B cell (primary cell): ENCODE results near the gene FRK. TPM values are rescaled to one million over a fixed set of nuclear protein-coding genes. Genes with fewer than 3 reads are reported as not detected.

Experiments used
- ATAC-seq: fragments of 200-7000 bp; cut with Tn5 transposase; one replicate; pipeline ENCODE4 v1.10.0; 2021; ENCODE audit warnings: low read depth, mild to moderate bottlenecking, moderate number of reproducible peaks, moderate library complexity
- CTCF ChIA-PET: fragments of 350-600 bp; sonication (Branson Sonifier 250); formaldehyde crosslinking; loops from one replicate; lab custom pipeline; 2021; ENCODE audit warnings: antibody characterized with exemption, inconsistent platforms; lab: Charles Lee
- POLR2A ChIA-PET: fragments of 350-600 bp; sonication (Branson Sonifier 250); formaldehyde crosslinking; loops from one replicate; lab custom pipeline; 2021; ENCODE audit warnings: antibody characterized with exemption; lab: Charles Lee
- DNase-seq: peaks from one replicate; pipeline ENCODE4 v3.0.0; 2013
- H2AFZ ChIP-seq: 2 replicates; pipeline ENCODE4 v1.6.1; 2012; ENCODE audit warnings: mild to moderate bottlenecking, low read depth, low read length; ENCODE audit not compliant: insufficient read depth, poor library complexity, severe bottlenecking
- H3K27ac ChIP-seq, 2 donors: 1 replicate in 1 of 2; 2 replicates in 1 of 2; pipeline ENCODE4 v1.5.1; 2012 to 2013; ENCODE audit warnings: low read length in 2 of 2, mild to moderate bottlenecking in 2 of 2, moderate library complexity in 1 of 2
- H3K27me3 ChIP-seq, 4 experiments: fragments of 200-600 bp in 1 of 4; sonication (generic) in 1 of 4; replicated peaks in 1 of 4; 1 replicate in 2 of 4; 2 replicates in 2 of 4; pipeline versions ENCODE4 v1.6.1 to v1.7.0; 2013 to 2016; ENCODE audit warnings: low read length in 3 of 4, mild to moderate bottlenecking in 2 of 4, mixed read lengths in 1 of 4, moderate library complexity in 1 of 4; ENCODE audit not compliant: insufficient read depth in 4 of 4, control insufficient read depth in 3 of 4; ENCODE audit errors: control extremely low read depth in 1 of 4
- H3K36me3 ChIP-seq, 2 experiments: replicated peaks in 1 of 2; 1 replicate in 1 of 2; 2 replicates in 1 of 2; pipeline versions ENCODE4 v1.6.1 to v1.7.1; 2013; ENCODE audit warnings: low read length in 1 of 2; ENCODE audit not compliant: insufficient read depth in 2 of 2, control insufficient read depth in 1 of 2; ENCODE audit errors: control extremely low read depth in 1 of 2, extremely low read depth in 1 of 2
- H3K4me1 ChIP-seq, 2 donors: fragments of 200-600 bp in 1 of 2; sonication (generic) in 1 of 2; 1 replicate in 1 of 2; 2 replicates in 1 of 2; pipeline versions ENCODE4 v1.5.1 to v1.6.1; 2013 to 2017; ENCODE audit warnings: low read length in 2 of 2; ENCODE audit not compliant: control insufficient read depth in 2 of 2, insufficient read depth in 2 of 2
- H3K4me2 ChIP-seq: replicated peaks from 2 replicates; pipeline ENCODE3; 2012; ENCODE audit warnings: mild to moderate bottlenecking, low read depth, low read length; ENCODE audit not compliant: poor library complexity, severe bottlenecking
- H3K4me3 ChIP-seq, 5 experiments: fragments of 200-600 bp in 1 of 5; sonication (generic) in 1 of 5; 1 replicate in 3 of 5; 2 replicates in 2 of 5; pipeline versions ENCODE4 v1.5.1 to v1.7.0; 2011 to 2016; ENCODE audit warnings: low read length in 4 of 5, mild to moderate bottlenecking in 4 of 5, low read depth in 2 of 5, control low read depth in 1 of 5, moderate library complexity in 1 of 5; ENCODE audit not compliant: insufficient read depth in 1 of 5; ENCODE audit errors: control extremely low read depth in 1 of 5, extremely low read depth in 1 of 5
- H3K79me2 ChIP-seq: fragments of 200-600 bp; sonication (generic); one replicate; pipeline ENCODE4 v1.6.0; 2016; ENCODE audit warnings: low read length; ENCODE audit not compliant: control insufficient read depth, insufficient read depth
- H3K9ac ChIP-seq: fragments of 200-600 bp; sonication (generic); 2 replicates; pipeline ENCODE4 v1.6.1; 2017; ENCODE audit warnings: mild to moderate bottlenecking, low read length, moderate library complexity
- H3K9me3 ChIP-seq, 3 donors: one replicate each; pipeline versions ENCODE4 v1.6.1 to v1.7.1; 2013; ENCODE audit warnings: low read length in 2 of 3; ENCODE audit not compliant: control insufficient read depth in 2 of 3, insufficient read depth in 1 of 3; ENCODE audit errors: control extremely low read depth in 1 of 3
- H4K20me1 ChIP-seq: 2 replicates; pipeline ENCODE4 v1.6.0; 2012; ENCODE audit warnings: mild to moderate bottlenecking, low read length; ENCODE audit not compliant: insufficient read depth, control insufficient read depth, poor library complexity, severe bottlenecking
- H3K27ac Mint-ChIP-seq: one replicate; pipeline ENCODE4 v1.8.0; 2021; ENCODE audit warnings: mixed read lengths
- H3K27me3 Mint-ChIP-seq: one replicate; pipeline ENCODE4 v1.8.0; 2021; ENCODE audit warnings: mixed read lengths
- H3K4me1 Mint-ChIP-seq: one replicate; pipeline ENCODE4 v1.8.0; 2021; ENCODE audit warnings: mixed read lengths
- H3K4me3 Mint-ChIP-seq: one replicate; pipeline ENCODE4 v1.8.0; 2021; ENCODE audit warnings: mixed read lengths
- H3K9me3 Mint-ChIP-seq: one replicate; pipeline ENCODE4 v1.8.0; 2022; ENCODE audit warnings: mixed read lengths; ENCODE audit not compliant: insufficient read depth
- CTCF ChIP-seq: fragments of 200-600 bp; IDR thresholded peaks from one replicate; pipeline ENCODE4 v1.8.0; 2022; ENCODE audit warnings: antibody characterized with exemption, mild to moderate bottlenecking
- EZH2 ChIP-seq: IDR thresholded peaks from 2 replicates; pipeline ENCODE4 v1.6.1; 2012; ENCODE audit warnings: borderline replicate concordance, low read depth, mild to moderate bottlenecking, moderate library complexity, low read length; ENCODE audit not compliant: insufficient read depth, poor library complexity, severe bottlenecking
- WGBS: methylation state at CpG from one replicate; pipeline ENCODE4 v1.1.5; 2013; ENCODE audit warnings: missing lambda C conversion rate; ENCODE audit not compliant: insufficient coverage; 5-methylcytosine and 5-hydroxymethylcytosine counted together
- intact Hi-C: fragments of 100-400 bp; cut with micrococcal nuclease; formaldehyde crosslinking; loops from one replicate; pipeline ENCODE4 v1.10.0; 2022
- polyA plus RNA-seq: library from polyadenylated mRNA; depleted of rRNA; stranded (reverse); fragments of >200 nt; gene quantifications from 2 replicates; pipeline ENCODE4 v1.2.3, GENCODE V29; 2012
- total RNA-seq, 2 donors: library from RNA; stranded (reverse); fragments of 120-200 nt in 1 of 2; gene quantifications; 1 replicate in 1 of 2; 2 replicates in 1 of 2; pipeline versions ENCODE4 v1.2.3 to v1.2.4, GENCODE V29; 2013 to 2022

Gene FRK
- total and polyA plus RNA-seq, 2 donors (not counting 1 experiment from before 2014, with no cell fraction given), result 0.01 to 0.07 TPM

DNA sequence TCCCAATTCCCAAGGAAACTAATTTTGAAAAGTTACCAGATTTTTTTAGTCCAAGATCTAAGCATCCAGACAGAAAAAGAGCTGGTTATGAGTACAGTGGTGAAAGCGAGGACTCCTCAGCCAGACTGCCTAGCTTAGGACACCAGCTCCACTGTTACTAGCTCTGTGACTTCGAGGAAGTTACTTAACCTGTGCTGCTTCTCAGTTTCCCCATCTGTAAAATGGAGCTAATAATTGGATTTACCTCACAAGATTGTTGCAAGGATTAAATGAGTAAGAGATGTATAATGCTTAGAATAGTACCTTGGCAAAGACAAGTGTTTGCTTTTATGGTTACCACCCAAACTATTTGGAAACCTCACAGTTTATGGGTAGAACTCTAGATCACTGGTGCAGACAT lies 41.1 kb upstream of the FRK start:
- ChIA-PET POLR2A (interaction anchor here (1.5 kb wide), 1 partner anchor 469 kb away, joined by 4 read pairs; the partner anchor contains the start of gene RWDD1), CTCF (interaction anchor here (1.2 to 3.2 kb wide), 9 partner anchors 8 to 543 kb away, joined by 3 to 38 read pairs (median 9); no protein-coding TSS in a partner anchor)
- intact Hi-C loops, result loop anchor here (1.0 to 10.0 kb wide), 6 partner anchors 83 to 1576 kb away; partner anchors contain the start of genes CALHM6, KPNA5, NUS1 and RWDD1

More for the DNA sequence above, 41.1 kb upstream of the FRK start:
- WGBS, result 20% methylated on average over 1 of the region's 2 CpGs
- H3K27ac Mint-ChIP-seq, result no peak overlapping the region
- Histone ChIP-seq H3K79me2 (peaks cover 46% of the 10 kb centered on the region), H3K4me1 (peaks cover 23 to 25% of the 10 kb centered on the region in 2 donors), H3K4me2 (peak overlapping the region; percentile 87), H3K27me3 (no peaks in the 10 kb centered on the region), H3K9me3 (no peaks in the 10 kb centered on the region), H3K9ac (peak overlapping the region; percentile 92), H4K20me1 (peaks cover 33% of the 10 kb centered on the region), H2AFZ (no peak overlapping the region), H3K36me3 (peaks cover 0 to 18% of the 10 kb centered on the region in 2 experiments), H3K4me3 (peak overlapping the region; percentile 66 to 94 (median 85)), H3K27ac (no peak overlapping the region)
- peak; percentile 19 for DNase-seq
- peak overlapping the region; percentile 98 for H3K4me3 Mint-ChIP-seq
- no peak for ATAC-seq
- no peaks in the 10 kb centered on the region for H3K9me3 Mint-ChIP-seq
- H3K27me3 Mint-ChIP-seq, result no peaks in the 10 kb centered on the region
- TF ChIP-seq EZH2 (no peak), CTCF (no peak)
- H3K4me1 Mint-ChIP-seq, result peaks cover 54% of the 10 kb centered on the region
